ENCODE data around the gene GRM1.

- TF ChIP-seq CTCF (IDR thresholded peaks at IDR 0.05; ENCODE audit: low read depth, low read length) (no peak), EZH2phosphoT487 (IDR thresholded peaks at IDR 0.05; ENCODE audit: low read depth) (no peak)
Measured at GRCh38 chr6:146481527-146481926, 452.7 kb downstream of the GRM1 start.

Measured in OCI-LY3 (cell line).